H1 (cell line): Measurements from ENCODE around the gene NKX2-4. TPM values are rescaled to one million over a fixed set of nuclear protein-coding genes. Genes with fewer than 3 reads are reported as not detected.

ENCODE experiments used
- CTCF ChIA-PET: fragments of 300-600 bp; sonication (Branson Sonifier 250); formaldehyde crosslinking; loops from one replicate; lab custom pipeline; 2021; ENCODE audit not compliant: partially characterized antibody; lab: Charles Lee
- POLR2A ChIA-PET: fragments of 300-600 bp; sonication (Branson Sonifier 250); formaldehyde crosslinking; loops from one replicate; lab custom pipeline; 2021; ENCODE audit warnings: inconsistent platforms; ENCODE audit not compliant: partially characterized antibody; lab: Charles Lee
- DNase-seq, 2 experiments: peaks; one replicate each; pipeline versions ENCODE4 v3.0.0 to v3.0.0-alpha.2; 2010 to 2022; ENCODE audit warnings: low spot score in 2 of 2, low read depth in 1 of 2, mixed read lengths in 1 of 2
- FAIRE-seq: peaks from 2 replicates; lab custom pipeline; 2011; peaks lifted over from hg19 to GRCh38; lab: Jason Lieb, UNC
- H2AFZ ChIP-seq: 2 replicates; pipeline ENCODE4 v1.8.1; 2012; ENCODE audit warnings: low read length, inconsistent platforms
- H2AK5ac ChIP-seq: 2 replicates; pipeline ENCODE4 v1.6.1; 2013; ENCODE audit warnings: low read depth, low read length
- H2BK120ac ChIP-seq: replicated peaks from 2 replicates; pipeline ENCODE3; 2013; ENCODE audit warnings: low read depth, low read length, inconsistent platforms
- H2BK12ac ChIP-seq: 2 replicates; pipeline ENCODE4 v1.6.1; 2013; ENCODE audit warnings: low read depth, low read length
- H2BK15ac ChIP-seq: 2 replicates; pipeline ENCODE4 v1.6.1; 2013; ENCODE audit warnings: low read length
- H2BK20ac ChIP-seq: 2 replicates; pipeline ENCODE4 v1.6.1; 2013; ENCODE audit warnings: low read length
- H2BK5ac ChIP-seq: 2 replicates; pipeline ENCODE4 v1.6.1; 2013; ENCODE audit warnings: low read depth, low read length
- H3K14ac ChIP-seq: 2 replicates; pipeline ENCODE4 v1.6.1; 2013; ENCODE audit warnings: inconsistent platforms; ENCODE audit not compliant: insufficient read length
- H3K18ac ChIP-seq: 2 replicates; pipeline ENCODE4 v1.6.1; 2013; ENCODE audit warnings: low read length; ENCODE audit errors: extremely low read depth
- H3K23ac ChIP-seq: 2 replicates; pipeline ENCODE4 v1.6.1; 2013; ENCODE audit warnings: inconsistent platforms; ENCODE audit not compliant: insufficient read length
- H3K23me2 ChIP-seq: 2 replicates; pipeline ENCODE4 v1.6.1; 2013; ENCODE audit warnings: low read depth, low read length
- H3K27ac ChIP-seq: 2 replicates; pipeline ENCODE4 v1.6.1; 2011; ENCODE audit warnings: low read depth, low read length, inconsistent platforms
- H3K27me3 ChIP-seq, 4 experiments: replicated peaks in 1 of 4; 1 replicate in 1 of 4; 2 replicates in 3 of 4; pipeline versions ENCODE4 v1.6.1 to v1.8.1; 2011 to 2013; ENCODE audit warnings: low read length in 3 of 4, mild to moderate bottlenecking in 3 of 4, inconsistent platforms in 2 of 4, mixed read lengths in 2 of 4, moderate library complexity in 1 of 4; ENCODE audit not compliant: control insufficient read depth in 3 of 4, insufficient read depth in 3 of 4; ENCODE audit errors: extremely low read depth in 1 of 4
- H3K36me3 ChIP-seq, 4 experiments: 2 replicates each; pipeline versions ENCODE4 v1.6.1 to v1.8.1; 2011 to 2013; ENCODE audit warnings: mild to moderate bottlenecking in 4 of 4, low read length in 3 of 4, moderate library complexity in 2 of 4, control low read depth in 1 of 4, inconsistent platforms in 1 of 4; ENCODE audit not compliant: insufficient read depth in 4 of 4, control insufficient read depth in 2 of 4
- H3K4ac ChIP-seq: replicated peaks from 2 replicates; pipeline ENCODE3; 2013; ENCODE audit warnings: low read length, low read depth, mixed read lengths, inconsistent platforms; ENCODE audit not compliant: insufficient read length
- H3K4me1 ChIP-seq, 4 experiments: replicated peaks in 1 of 4; 1 replicate in 1 of 4; 2 replicates in 3 of 4; pipeline versions ENCODE4 v1.6.1 to v1.8.1; 2011 to 2013; ENCODE audit warnings: low read length in 3 of 4, inconsistent platforms in 2 of 4, mixed read lengths in 1 of 4; ENCODE audit not compliant: insufficient read depth in 4 of 4, control insufficient read depth in 3 of 4
- H3K4me2 ChIP-seq, 2 experiments: 2 replicates each; pipeline versions ENCODE4 v1.6.1 to v1.8.1; 2011 to 2013; ENCODE audit warnings: low read depth in 2 of 2, low read length in 2 of 2, control low read depth in 1 of 2, inconsistent platforms in 1 of 2, mild to moderate bottlenecking in 1 of 2; ENCODE audit not compliant: insufficient read depth in 1 of 2
- H3K4me3 ChIP-seq, 4 experiments: fragments of 200-600, 300-600 bp in 1 of 4; sonication (generic), shearing (Covaris generic), sonication (Bioruptor Twin) in 1 of 4; 2 replicates each; pipeline versions ENCODE4 v1.5.1 to v1.8.1; 2011 to 2016; ENCODE audit warnings: low read length in 4 of 4, low read depth in 3 of 4, control low read depth in 2 of 4, inconsistent platforms in 2 of 4, mild to moderate bottlenecking in 2 of 4, mixed read lengths in 1 of 4, moderate library complexity in 1 of 4; ENCODE audit not compliant: insufficient read depth in 2 of 4; ENCODE audit errors: extremely low read depth in 1 of 4
- H3K56ac ChIP-seq: replicated peaks from 2 replicates; pipeline ENCODE3; 2013; ENCODE audit warnings: low read depth, mild to moderate bottlenecking, mixed read lengths, low read length, inconsistent platforms; ENCODE audit not compliant: insufficient read length
- H3K79me1 ChIP-seq: 2 replicates; pipeline ENCODE4 v1.6.1; 2013; ENCODE audit warnings: low read depth, low read length, control low read depth
- H3K79me2 ChIP-seq, 2 experiments: 2 replicates each; pipeline versions ENCODE4 v1.6.1 to v1.8.1; 2012 to 2013; ENCODE audit warnings: low read length in 2 of 2, mild to moderate bottlenecking in 2 of 2, inconsistent platforms in 1 of 2; ENCODE audit not compliant: insufficient read depth in 2 of 2, control insufficient read depth in 1 of 2
- H3K9ac ChIP-seq, 4 experiments: replicated peaks in 1 of 4; 1 replicate in 1 of 4; 2 replicates in 3 of 4; pipeline versions ENCODE4 v1.6.1 to v1.8.1; 2011 to 2013; ENCODE audit warnings: low read depth in 3 of 4, low read length in 3 of 4, control low read depth in 2 of 4, mild to moderate bottlenecking in 2 of 4, moderate library complexity in 2 of 4, inconsistent platforms in 1 of 4; ENCODE audit errors: extremely low read depth in 1 of 4
- H3K9me3 ChIP-seq, 2 experiments: 2 replicates each; pipeline versions ENCODE4 v1.6.1 to v1.8.1; 2012 to 2013; ENCODE audit warnings: mild to moderate bottlenecking in 2 of 2, moderate library complexity in 2 of 2, control low read depth in 1 of 2, inconsistent platforms in 1 of 2, low read depth in 1 of 2, low read length in 1 of 2, mixed read lengths in 1 of 2; ENCODE audit not compliant: insufficient read depth in 2 of 2
- H4K20me1 ChIP-seq, 2 experiments: replicated peaks in 1 of 2; 2 replicates each; pipeline versions ENCODE3 to v1.8.1; 2011 to 2013; ENCODE audit warnings: inconsistent platforms in 2 of 2, low read length in 2 of 2, mild to moderate bottlenecking in 1 of 2; ENCODE audit not compliant: insufficient read depth in 2 of 2, control insufficient read depth in 1 of 2
- H4K5ac ChIP-seq: 2 replicates; pipeline ENCODE4 v1.6.1; 2013; ENCODE audit warnings: low read length, low read depth, mixed read lengths, inconsistent platforms; ENCODE audit not compliant: insufficient read length
- H4K8ac ChIP-seq: 2 replicates; pipeline ENCODE4 v1.8.0; 2013; ENCODE audit warnings: mild to moderate bottlenecking, moderate library complexity, low read length, inconsistent platforms; ENCODE audit not compliant: insufficient read depth; ENCODE audit errors: extremely low read depth
- H4K91ac ChIP-seq: replicated peaks from 2 replicates; pipeline ENCODE3; 2013; ENCODE audit warnings: low read length, mixed read lengths, inconsistent platforms; ENCODE audit not compliant: insufficient read length
- BCL11A ChIP-seq, 2 experiments: IDR thresholded peaks; one replicate each; pipeline ENCODE4 v1.6.1; 2011; ENCODE audit warnings: low read depth in 2 of 2, low read length in 2 of 2, mild to moderate bottlenecking in 2 of 2
- CHD2 ChIP-seq: IDR thresholded peaks from 2 replicates; pipeline ENCODE4 v1.6.1; 2012; ENCODE audit warnings: low read length, improper control_type of control experiment
- E2F6 ChIP-seq: IDR thresholded peaks from 2 replicates; pipeline ENCODE4 v1.6.1; 2012; ENCODE audit warnings: inconsistent platforms
- HDAC6 ChIP-seq: IDR thresholded peaks from one replicate; pipeline ENCODE4 v1.7.1; 2012; ENCODE audit warnings: low read depth, mild to moderate bottlenecking, inconsistent platforms, low read length, moderate library complexity
- JUN ChIP-seq: IDR thresholded peaks from 2 replicates; pipeline ENCODE4 v1.6.1; 2011; ENCODE audit warnings: low read depth, mild to moderate bottlenecking, improper control_type of control experiment, low read length
- KDM1A ChIP-seq: fragments of 200-600, 300-600 bp; sonication (generic); IDR thresholded peaks from 2 replicates; pipeline ENCODE4 v1.7.1; 2016; ENCODE audit warnings: mild to moderate bottlenecking, low read length, borderline replicate concordance
- KDM4A ChIP-seq: IDR thresholded peaks from one replicate; pipeline ENCODE4 v1.7.1; 2012; ENCODE audit warnings: low read depth, mild to moderate bottlenecking, moderate library complexity, low read length, inconsistent platforms; ENCODE audit not compliant: severe bottlenecking
- NANOG ChIP-seq: IDR thresholded peaks from 2 replicates; pipeline ENCODE4 v1.6.1; 2011; ENCODE audit warnings: low read length, low read depth, mild to moderate bottlenecking, inconsistent platforms; ENCODE audit not compliant: insufficient read depth, poor library complexity, severe bottlenecking
- NRF1 ChIP-seq: IDR thresholded peaks from 2 replicates; pipeline ENCODE4 v1.6.1; 2011; ENCODE audit warnings: mild to moderate bottlenecking, low read depth, low read length, improper control_type of control experiment
- RAD21 ChIP-seq, 2 experiments: IDR thresholded peaks in 1 of 2; conservative IDR thresholded peaks in 1 of 2; 2 replicates each; pipeline ENCODE4 v1.6.1; 2011; ENCODE audit warnings: low read depth in 2 of 2, low read length in 2 of 2, improper control_type of control experiment in 1 of 2, inconsistent platforms in 1 of 2, mild to moderate bottlenecking in 1 of 2, moderate library complexity in 1 of 2
- SAP30 ChIP-seq: fragments of 300-600 bp; sonication (generic); IDR thresholded peaks from 2 replicates; pipeline ENCODE4 v1.7.1; 2012; ENCODE audit warnings: low read length, moderate library complexity, mild to moderate bottlenecking, inconsistent platforms; ENCODE audit not compliant: insufficient read depth, insufficient replicate concordance
- TAF1 ChIP-seq: IDR thresholded peaks from 2 replicates; pipeline ENCODE4 v1.6.1; 2011; ENCODE audit warnings: mild to moderate bottlenecking, low read depth, low read length
- TBP ChIP-seq: IDR thresholded peaks from 2 replicates; pipeline ENCODE4 v1.6.1; 2011; ENCODE audit warnings: low read depth, low read length, improper control_type of control experiment
- YY1 ChIP-seq: IDR thresholded peaks from 2 replicates; pipeline ENCODE4 v1.6.1; 2011; ENCODE audit warnings: low read depth, mild to moderate bottlenecking, low read length
- WGBS, 2 experiments: shearing (Covaris generic) in 1 of 2; methylation state at CpG; one replicate each; pipeline versions ENCODE4 v1.1.6 to v1.1.7; 2013 to 2015; ENCODE audit warnings: low lambda C conversion rate in 2 of 2, mixed read lengths in 2 of 2, inconsistent platforms in 1 of 2, low coverage in 1 of 2, missing lambda C conversion rate in 1 of 2; ENCODE audit not compliant: insufficient replicate concordance in 2 of 2, insufficient coverage in 1 of 2, insufficient read length in 1 of 2; ENCODE audit errors: extremely low coverage in 1 of 2, missing lambda C conversion rate in 1 of 2; 5-methylcytosine and 5-hydroxymethylcytosine counted together
- polyA plus RNA-seq, 7 experiments: library from polyadenylated mRNA; depleted of rRNA in 3 of 7; stranded (reverse) in 5 of 7; unstranded in 2 of 7; fragments of >200 nt in 5 of 7; fragments of 200-250 nt in 2 of 7; gene quantifications; 1 replicate in 5 of 7; 2 replicates in 1 of 7; 4 replicates in 1 of 7; pipeline versions ENCODE4 v1.2.1 to v1.2.3, GENCODE V29; 2011 to 2013; ENCODE audit warnings: missing spikeins in 2 of 7, mixed read lengths in 2 of 7
- total RNA-seq: library from RNA; stranded (reverse); fragmentation: NEBNext Ultra II Directional; extraction: Animal tissue kit (Norgen Biotek cat#: 25700); gene quantifications from 2 replicates; pipeline ENCODE4 v1.2.1, GENCODE V29; 2021

NKX2-4 gene
- total and polyA plus RNA-seq, 2 of the 8 experiments (the other 6 are each of a cell fraction or from before 2014, with no cell fraction given) = 0.12 to 0.37 TPM

GRCh38 chr20:21430020-21430419 lies 32.7 kb upstream of the NKX2-4 start:
- Histone ChIP-seq H2AK5ac (no peak overlapping the region), H4K5ac (no peak overlapping the region), H3K36me3 (no peaks in the 10 kb centered on the region), H3K9me3 (no peaks in the 10 kb centered on the region), H2AFZ (no peak overlapping the region), H4K8ac (no peak overlapping the region), H4K20me1 (no peaks in the 10 kb centered on the region), H3K27ac (no peak overlapping the region), H3K56ac (no peak overlapping the region), H3K14ac (no peak overlapping the region), H3K9ac (no peak overlapping the region), H3K4me2 (no peak overlapping the region), H3K79me1 (no peaks in the 10 kb centered on the region), H3K4me3 (no peak overlapping the region), H3K27me3 (no peaks in the 10 kb centered on the region), H2BK120ac (no peak overlapping the region), H4K91ac (no peak overlapping the region), H2BK5ac (no peak overlapping the region), H3K23ac (no peak overlapping the region), H3K23me2 (no peaks in the 10 kb centered on the region), H3K79me2 (no peaks in the 10 kb centered on the region), H2BK12ac (no peak overlapping the region), H3K4me1 (no peaks in the 10 kb centered on the region), H2BK20ac (no peak overlapping the region), H3K18ac (no peak overlapping the region), H2BK15ac (no peak overlapping the region), H3K4ac (no peak overlapping the region)
- DNase-seq (no peak), FAIRE-seq (no peak)
- POLR2A ChIA-PET = no interaction called here
- CTCF ChIA-PET = interaction anchor here (1.3 to 1.8 kb wide), 2 partner anchors 13 to 14 kb away, joined by 5 read pairs; no protein-coding TSS in a partner anchor
- WGBS, 2 experiments = 98% methylated on average over 3 of the region's 3 CpGs; no CpG with 5 or more reads in 1 of the 2 experiments
- TF ChIP-seq HDAC6 = no peak
- no peak for TF ChIP-seq CHD2
- TF ChIP-seq KDM1A = no peak
- no peak for TF ChIP-seq E2F6
- TF ChIP-seq YY1 = no peak
- no peak for TF ChIP-seq KDM4A
- no peak for TF ChIP-seq TAF1
- no peak for TF ChIP-seq JUN
- no peak for TF ChIP-seq NANOG
- TF ChIP-seq BCL11A (IDR thresholded peaks at IDR 0.05; ENCODE audit: low read depth in 2 of 2, low read length in 2 of 2) = no peak
- no peak for TF ChIP-seq TBP
- no peak for TF ChIP-seq NRF1
- no peak for TF ChIP-seq SAP30
- no peak for TF ChIP-seq RAD21 (IDR thresholded peaks at IDR 0.05 in 1 of 2, conservative IDR thresholded peaks at IDR 0.05 in 1 of 2; ENCODE audit: low read depth in 2 of 2, low read length in 2 of 2)
